Thyroid gland (tissue), 4 donors: ENCODE measurements around the gene PGM2. TPM values are rescaled to one million over a fixed set of nuclear protein-coding genes. Genes with fewer than 3 reads are reported as not detected.

Source experiments
- DNase-seq, 2 donors: peaks; one replicate each; pipeline ENCODE4 v3.0.0-alpha.2; 2019
- H3K27ac ChIP-seq, 3 donors: fragments of 200-600 bp; sonication (generic); 1 replicate in 2 of 3; 2 replicates in 1 of 3; pipeline ENCODE4 v1.5.1; 2016 to 2019; ENCODE audit warnings: mild to moderate bottlenecking in 1 of 3, moderate library complexity in 1 of 3
- H3K27me3 ChIP-seq: fragments of 200-600 bp; sonication (generic); one replicate; pipeline ENCODE4 v1.5.1; 2019
- H3K36me3 ChIP-seq, 2 donors: fragments of 200-600 bp; sonication (generic); one replicate each; pipeline ENCODE4 v1.5.1; 2016 to 2019
- H3K4me1 ChIP-seq, 2 donors: fragments of 200-600 bp; sonication (generic); one replicate each; pipeline ENCODE4 v1.5.1; 2017 to 2019
- H3K4me3 ChIP-seq, 3 donors: fragments of 200-600 bp; sonication (generic); replicated peaks in 1 of 3; 1 replicate in 2 of 3; 2 replicates in 1 of 3; pipeline ENCODE4 v1.5.1; 2016; ENCODE audit warnings: mild to moderate bottlenecking in 1 of 3
- H3K9me3 ChIP-seq: fragments of 200-600 bp; sonication (generic); one replicate; pipeline ENCODE4 v1.5.1; 2017
- POLR2A ChIP-seq, 2 donors: fragments of 450-650 bp; IDR thresholded peaks; one replicate each; pipeline ENCODE4 v1.6.1; 2017; ENCODE audit warnings: antibody characterized with exemption in 2 of 2, mild to moderate bottlenecking in 2 of 2, moderate library complexity in 1 of 2
- WGBS, 2 donors: methylation state at CpG; one replicate each; pipeline ENCODE4 v1.1.5; 2017; 5-methylcytosine and 5-hydroxymethylcytosine counted together
- intact Hi-C: fragments of 100-400 bp; cut with DNase I; formaldehyde crosslinking; loops from one replicate; pipeline ENCODE4 v1.15.1; 2023
- total RNA-seq, 4 donors: library from RNA; depleted of rRNA; stranded (reverse); fragments of >200 nt; gene quantifications; one replicate each; pipeline ENCODE4 v1.2.3, GENCODE V29; 2016
- TF ChIP-seq, protein P1 (sequence below), 6 experiments: fragments of 200-600 bp in 3 of 6; fragments of 450-650 bp in 3 of 6; sonication (generic) in 3 of 6; IDR thresholded peaks; one replicate each; pipeline ENCODE4 v1.5.1; 2016 to 2019; ENCODE audit warnings: antibody characterized with exemption in 6 of 6, mild to moderate bottlenecking in 2 of 6, inconsistent platforms in 1 of 6, moderate library complexity in 1 of 6

Gene PGM2
- total RNA-seq, 4 donors from 2014 or later, result 25.1 to 30.4 (median 25.5) TPM

DNA sequence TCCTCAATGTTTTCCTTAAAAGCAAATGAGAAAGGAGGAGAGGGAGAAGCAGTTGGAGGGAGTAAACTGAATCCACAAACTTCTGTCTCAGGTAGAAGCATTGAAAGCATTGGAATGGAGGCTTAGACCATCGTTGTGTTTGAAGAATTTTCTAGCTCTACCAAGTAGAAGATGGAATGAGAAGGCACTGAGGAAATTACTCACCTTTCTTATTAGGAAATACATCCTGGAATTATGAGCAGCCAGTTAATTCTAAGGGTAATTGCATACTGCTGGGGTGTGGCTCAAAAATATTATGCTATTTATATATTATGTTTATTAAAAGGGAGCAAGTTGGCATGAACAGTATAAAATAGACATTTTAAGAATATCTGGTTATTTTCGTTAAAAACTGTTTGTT is 12.9 kb downstream of the PGM2 start:
- peaks cover 20 to 23% of the 10 kb centered on the region in 2 donors for H3K36me3 ChIP-seq
- no peaks in the 10 kb centered on the region for H3K9me3 ChIP-seq
- no peak overlapping the region for H3K4me3 ChIP-seq
- no peak for DNase-seq
- no peak for TF ChIP-seq POLR2A (IDR thresholded peaks at IDR 0.05)
- TF ChIP-seq, protein P1, sequence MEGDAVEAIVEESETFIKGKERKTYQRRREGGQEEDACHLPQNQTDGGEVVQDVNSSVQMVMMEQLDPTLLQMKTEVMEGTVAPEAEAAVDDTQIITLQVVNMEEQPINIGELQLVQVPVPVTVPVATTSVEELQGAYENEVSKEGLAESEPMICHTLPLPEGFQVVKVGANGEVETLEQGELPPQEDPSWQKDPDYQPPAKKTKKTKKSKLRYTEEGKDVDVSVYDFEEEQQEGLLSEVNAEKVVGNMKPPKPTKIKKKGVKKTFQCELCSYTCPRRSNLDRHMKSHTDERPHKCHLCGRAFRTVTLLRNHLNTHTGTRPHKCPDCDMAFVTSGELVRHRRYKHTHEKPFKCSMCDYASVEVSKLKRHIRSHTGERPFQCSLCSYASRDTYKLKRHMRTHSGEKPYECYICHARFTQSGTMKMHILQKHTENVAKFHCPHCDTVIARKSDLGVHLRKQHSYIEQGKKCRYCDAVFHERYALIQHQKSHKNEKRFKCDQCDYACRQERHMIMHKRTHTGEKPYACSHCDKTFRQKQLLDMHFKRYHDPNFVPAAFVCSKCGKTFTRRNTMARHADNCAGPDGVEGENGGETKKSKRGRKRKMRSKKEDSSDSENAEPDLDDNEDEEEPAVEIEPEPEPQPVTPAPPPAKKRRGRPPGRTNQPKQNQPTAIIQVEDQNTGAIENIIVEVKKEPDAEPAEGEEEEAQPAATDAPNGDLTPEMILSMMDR (IDR thresholded peaks at IDR 0.05), result no peak
- intact Hi-C loops, result no loop called here
- no peaks in the 10 kb centered on the region for H3K4me1 ChIP-seq
- no peaks in the 10 kb centered on the region for H3K27me3 ChIP-seq
- no peak overlapping the region for H3K27ac ChIP-seq
- 63 to 72% methylated on average over 2 of the region's 2 CpGs for WGBS, 2 donors

DNA sequence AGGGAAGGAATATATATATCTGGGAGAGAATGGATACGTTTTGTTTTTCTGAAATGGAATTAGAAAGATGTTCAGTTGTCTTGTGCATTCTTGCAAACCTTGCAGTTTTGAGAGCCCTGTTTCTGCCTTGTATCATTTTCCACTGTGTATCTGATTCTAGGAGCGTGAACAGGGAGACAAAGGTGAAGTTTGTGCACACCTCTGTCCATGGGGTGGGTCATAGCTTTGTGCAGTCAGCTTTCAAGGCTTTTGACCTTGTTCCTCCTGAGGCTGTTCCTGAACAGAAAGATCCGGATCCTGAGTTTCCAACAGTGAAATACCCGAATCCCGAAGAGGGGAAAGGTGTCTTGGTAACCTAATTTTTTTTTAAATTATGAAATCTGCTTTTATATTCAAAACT is 17.7 kb downstream of the PGM2 start:
- H3K4me3 ChIP-seq, result no peak overlapping the region
- H3K36me3 ChIP-seq, result peaks cover 11 to 26% of the 10 kb centered on the region in 2 donors
- H3K9me3 ChIP-seq, result no peaks in the 10 kb centered on the region
- H3K27ac ChIP-seq, result no peak overlapping the region
- intact Hi-C loops, result no loop called here
- no peaks in the 10 kb centered on the region for H3K4me1 ChIP-seq
- TF ChIP-seq, protein P1 (IDR thresholded peaks at IDR 0.05), result no peak
- no peak for TF ChIP-seq POLR2A (IDR thresholded peaks at IDR 0.05)
- H3K27me3 ChIP-seq, result no peaks in the 10 kb centered on the region
- 96 to 98% methylated on average over 5 of the region's 5 CpGs for WGBS, 2 donors
- DNase-seq, result no peak

DNA sequence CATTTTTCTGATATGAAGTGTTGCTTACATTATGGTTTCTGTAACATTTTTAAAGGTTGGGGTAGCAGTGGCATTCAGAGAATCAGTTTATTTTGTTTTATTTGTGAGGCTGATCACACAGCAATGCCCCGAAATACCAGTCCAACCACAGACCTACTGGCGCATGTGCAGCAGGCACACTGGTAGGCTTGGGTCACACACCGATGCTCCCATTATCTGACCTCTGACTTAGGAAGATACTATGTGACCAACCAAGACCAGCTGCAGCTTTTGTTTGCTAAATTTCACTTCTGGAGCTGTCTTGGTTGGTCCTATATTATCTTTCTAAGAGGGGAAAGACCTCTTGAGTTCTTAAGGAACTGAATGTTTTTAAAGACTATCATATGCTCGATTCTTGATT is 18.7 kb downstream of the PGM2 start:
- no peak for TF ChIP-seq POLR2A (IDR thresholded peaks at IDR 0.05)
- TF ChIP-seq, protein P1 (IDR thresholded peaks at IDR 0.05), result no peak

DNA sequence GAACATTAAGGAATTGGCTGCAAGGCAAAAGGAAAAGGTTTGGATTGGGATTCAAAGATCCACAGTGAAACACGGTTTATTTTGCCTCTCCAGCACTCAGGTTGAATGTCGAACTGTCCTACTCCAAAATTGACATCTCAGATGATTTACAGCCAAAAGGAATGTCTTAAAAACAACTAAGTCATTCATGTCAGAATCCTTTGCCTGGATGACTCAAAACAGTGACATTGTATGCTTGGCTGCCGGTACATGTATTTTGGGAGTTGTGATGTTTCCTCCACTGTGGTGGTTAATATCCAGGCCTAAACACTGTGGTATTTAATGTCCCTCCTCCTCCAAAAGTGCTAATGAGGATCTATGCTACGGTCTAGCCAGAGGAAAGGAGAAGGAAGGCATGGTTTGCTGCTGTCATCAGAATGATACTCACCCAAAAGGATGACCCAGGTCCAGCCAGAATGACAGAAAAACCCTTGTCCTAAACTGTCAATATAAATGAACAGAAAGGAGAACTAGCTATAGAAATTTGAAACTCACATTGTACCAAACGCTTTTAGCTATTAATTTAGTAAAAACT is 20.9 kb downstream of the PGM2 start:
- no peak overlapping the region for H3K27ac ChIP-seq
- H3K36me3 ChIP-seq, result peaks cover 0 to 22% of the 10 kb centered on the region in 2 donors
- no peak for DNase-seq
- no peak overlapping the region for H3K4me3 ChIP-seq
- no peaks in the 10 kb centered on the region for H3K27me3 ChIP-seq
- TF ChIP-seq, protein P1 (IDR thresholded peaks at IDR 0.05), result no peak
- TF ChIP-seq POLR2A (IDR thresholded peaks at IDR 0.05), result no peak
- intact Hi-C loops, result no loop called here
- H3K9me3 ChIP-seq, result no peaks in the 10 kb centered on the region
- H3K4me1 ChIP-seq, result peaks cover 0 to 3% of the 10 kb centered on the region in 2 donors
- WGBS, 2 donors, result 59 to 64% methylated on average over 5 of the region's 5 CpGs

More for the DNA sequence above, 18.7 kb downstream of the PGM2 start:
- Histone ChIP-seq H3K27ac (no peak overlapping the region), H3K4me1 (no peaks in the 10 kb centered on the region), H3K36me3 (peaks cover 5 to 24% of the 10 kb centered on the region in 2 donors), H3K4me3 (no peak overlapping the region), H3K9me3 (no peaks in the 10 kb centered on the region), H3K27me3 (no peaks in the 10 kb centered on the region)
- intact Hi-C loops, result no loop called here
- WGBS, 2 donors, result 96 to 97% methylated on average over 4 of the region's 4 CpGs
- DNase-seq, result no peak

DNA sequence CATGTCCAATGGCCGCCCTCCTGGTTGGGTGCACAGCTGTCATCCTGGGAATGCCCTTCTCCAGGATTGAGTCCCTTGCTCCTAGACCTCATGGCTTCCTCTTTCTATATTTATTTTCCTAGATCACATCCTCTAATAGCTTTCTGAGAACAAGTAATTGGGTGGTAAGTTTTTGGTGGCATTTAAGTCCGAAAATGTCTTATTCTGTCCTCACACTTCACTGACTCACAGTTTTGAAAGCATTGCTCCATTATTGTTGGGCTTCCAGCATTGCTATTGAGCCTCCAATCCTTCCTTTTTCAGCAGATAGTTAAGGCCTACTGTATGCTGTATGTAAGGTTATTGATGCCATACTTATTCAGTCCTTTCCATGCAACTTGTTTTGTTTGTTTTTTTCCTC is 25.9 kb downstream of the PGM2 start:
- H3K27me3 ChIP-seq, result no peaks in the 10 kb centered on the region
- TF ChIP-seq POLR2A (IDR thresholded peaks at IDR 0.05), result no peak
- TF ChIP-seq, protein P1 (IDR thresholded peaks at IDR 0.05), result no peak
- H3K36me3 ChIP-seq, result peaks cover 0 to 1% of the 10 kb centered on the region in 2 donors
- DNase-seq, result peak in 1 of 2 donors; percentile 29
- peaks cover 4 to 8% of the 10 kb centered on the region in 2 donors for H3K4me1 ChIP-seq
- no peak overlapping the region for H3K4me3 ChIP-seq
- H3K27ac ChIP-seq, result no peak overlapping the region
- intact Hi-C loops, result no loop called here
- 57 to 72% methylated on average over 2 of the region's 2 CpGs for WGBS, 2 donors
- H3K9me3 ChIP-seq, result no peaks in the 10 kb centered on the region
